ENCODE results near the gene RANBP1.

Gene RANBP1

GRCh38 chr22:20089226-20089976, 26.5 kb upstream of the RANBP1 start:
- DNase-seq: no peak

DNA sequence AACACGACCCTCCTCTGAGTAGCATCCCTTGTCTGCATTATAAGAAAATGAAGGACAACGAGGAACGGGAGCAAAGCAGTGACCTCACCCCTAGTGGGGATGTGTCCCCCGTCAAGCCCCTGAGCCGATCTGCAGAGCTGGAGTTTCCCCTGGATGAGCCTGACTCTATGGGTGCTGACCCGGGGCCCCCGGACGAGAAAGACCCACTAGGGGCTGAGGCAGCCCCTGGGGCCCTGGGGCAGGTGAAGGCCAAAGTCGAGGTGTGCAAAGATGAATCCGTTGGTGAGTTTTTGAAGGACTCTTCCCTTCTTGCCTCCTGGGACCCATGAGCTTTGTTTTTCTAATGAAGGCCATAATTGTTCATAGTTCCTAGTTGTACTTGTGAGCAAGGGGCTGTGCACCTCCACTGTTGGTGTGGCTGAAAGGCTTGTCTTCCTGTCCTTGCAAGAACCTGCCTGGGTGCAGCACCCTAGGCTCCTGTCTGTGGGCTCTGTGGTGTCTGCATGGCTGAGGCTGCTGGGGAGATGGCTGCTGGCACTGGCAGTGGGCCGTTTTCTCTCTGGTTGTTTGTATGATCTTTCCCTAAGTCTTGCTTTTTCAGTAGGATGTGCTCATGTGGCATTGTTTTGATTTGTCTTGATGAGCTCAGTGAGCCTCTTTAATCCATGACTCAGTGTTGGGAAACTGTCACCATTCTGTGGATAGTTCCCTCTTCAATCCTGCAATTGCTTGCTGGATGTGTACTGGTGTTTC, 25.8 kb upstream of the RANBP1 start:
- DNase-seq: no peak

GRCh38 chr22:20090730-20091240, 25.1 kb upstream of the RANBP1 start:
- no peak for DNase-seq

DNA sequence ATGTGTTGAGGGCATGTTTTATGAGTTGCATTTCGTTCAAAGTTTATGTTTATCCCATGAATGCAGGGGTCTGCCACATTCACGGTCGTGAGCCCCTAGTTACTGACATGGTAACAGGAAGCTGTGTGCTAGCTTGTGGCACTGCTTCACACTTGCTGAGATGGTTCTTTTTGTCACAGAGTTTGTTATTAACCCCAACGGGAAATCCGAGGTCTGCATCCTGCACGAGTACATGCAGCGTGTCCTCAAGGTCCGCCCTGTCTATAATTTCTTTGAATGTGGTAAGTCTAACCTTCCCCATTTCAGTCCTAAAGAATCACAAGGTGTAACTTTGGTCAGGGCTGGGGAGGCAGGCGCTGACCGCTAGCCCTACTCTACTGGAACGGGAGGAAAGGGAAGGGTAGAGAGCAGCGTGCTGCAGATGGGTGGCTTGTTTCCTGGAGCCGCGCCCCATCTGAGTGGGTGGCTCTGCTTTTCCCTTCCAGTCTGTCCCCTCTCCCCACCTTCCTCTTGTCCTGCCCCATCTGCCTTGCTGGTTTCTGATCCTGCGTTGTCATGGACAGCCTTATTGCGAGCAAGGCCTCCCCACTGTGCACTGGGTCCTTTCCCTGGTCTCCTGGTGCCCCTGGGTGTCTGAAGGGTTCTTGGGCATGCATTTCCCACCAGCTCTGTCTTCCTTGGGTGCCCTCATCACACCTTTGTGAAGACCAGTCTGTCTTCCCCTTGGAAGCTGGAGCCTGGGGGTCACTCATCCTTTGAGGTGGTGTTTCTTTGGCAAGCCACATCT, 24.0 kb upstream of the RANBP1 start:
- DNase-seq: no peak

- no peak for DNase-seq
Measured at GRCh38 chr22:20092477-20092854, 23.4 kb upstream of the RANBP1 start.

- DNase-seq: no peak
Measured at GRCh38 chr22:20093418-20094196, 22.3 kb upstream of the RANBP1 start.

DNA sequence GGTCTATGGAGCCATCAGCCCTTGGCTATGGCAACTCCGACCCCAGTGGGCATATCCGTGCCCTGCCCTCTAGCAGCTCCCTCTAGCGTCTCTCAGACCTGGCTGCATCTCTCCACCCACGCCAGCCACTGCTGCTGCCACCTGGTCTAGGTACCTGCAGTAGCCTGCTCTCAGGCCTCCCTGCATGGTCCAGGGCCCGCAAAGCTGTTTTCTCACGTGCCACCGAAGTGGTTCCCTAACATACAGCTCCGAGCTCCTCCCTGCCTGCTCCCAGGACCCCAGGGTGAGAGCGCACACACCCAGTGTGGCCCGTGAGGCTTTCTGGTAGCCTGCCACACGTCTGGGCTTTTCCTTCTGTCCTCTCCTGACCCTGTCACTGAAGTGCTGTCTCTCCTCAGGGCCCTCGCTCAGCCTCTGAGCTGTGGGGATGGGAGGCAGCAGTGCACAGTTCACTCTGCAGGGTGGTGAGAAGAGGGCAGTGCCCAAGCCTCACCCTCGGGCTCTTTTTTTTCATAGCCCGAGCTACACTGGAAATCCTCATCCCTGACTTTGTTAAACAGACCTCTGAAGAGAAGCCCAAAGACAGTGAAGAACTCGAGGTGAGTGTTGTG, 21.6 kb upstream of the RANBP1 start:
- no peak for DNase-seq

DNA sequence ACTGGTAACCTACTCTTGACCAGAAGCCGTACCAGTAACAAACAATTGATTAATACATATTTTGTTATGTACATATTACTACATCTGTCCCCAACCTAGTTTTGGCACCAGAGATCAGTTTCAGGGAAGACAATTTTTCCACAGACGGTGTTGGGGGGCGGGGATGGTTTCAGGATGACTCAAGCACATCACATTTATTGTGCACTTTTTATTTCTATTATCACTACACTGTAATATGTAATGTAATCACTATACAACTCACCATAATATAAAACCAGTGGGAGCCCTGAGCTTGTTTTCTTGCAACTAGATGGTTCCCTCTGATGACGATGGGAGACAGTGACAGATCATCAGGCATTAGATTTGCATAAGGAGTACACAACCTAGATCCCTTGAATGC, 20.4 kb upstream of the RANBP1 start:
- no peak for DNase-seq

- DNase-seq: no peak
Measured at GRCh38 chr22:20096574-20097420, 19.1 kb upstream of the RANBP1 start.

DNA sequence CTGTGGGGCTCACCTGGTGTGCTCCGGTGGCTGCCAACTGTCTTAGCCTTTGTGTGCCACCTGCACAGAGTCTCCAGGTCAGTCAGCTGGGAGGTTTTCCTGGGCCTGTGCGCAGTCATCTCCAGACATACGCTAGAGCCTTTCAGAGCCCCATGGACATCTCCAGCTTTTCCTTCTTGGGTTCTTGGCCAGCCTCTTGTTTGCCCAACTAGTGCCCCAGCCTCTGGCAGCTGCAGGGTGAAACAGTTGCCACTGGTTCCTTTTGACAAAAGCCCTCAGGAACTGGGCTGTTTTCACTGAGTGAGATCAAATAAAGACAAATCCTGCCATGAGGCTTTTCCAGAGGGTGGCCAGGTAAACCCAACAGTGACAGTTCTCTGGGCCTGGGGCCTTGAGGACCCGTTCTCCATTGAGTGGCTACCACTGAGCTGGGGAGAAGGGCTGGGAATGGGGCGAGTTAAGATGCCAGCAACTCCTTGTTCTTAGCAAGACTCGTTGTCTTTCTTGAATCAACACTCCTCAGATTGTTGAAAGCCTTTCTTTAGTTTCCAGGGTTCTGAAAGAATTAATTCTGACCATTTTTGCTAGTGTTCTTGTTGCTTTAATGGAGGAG, 16.7 kb upstream of the RANBP1 start:
- no peak for DNase-seq

GRCh38 chr22:20101638-20102037, 14.3 kb upstream of the RANBP1 start:
- no peak for DNase-seq

GRCh38 chr22:20102203-20102780, 13.6 kb upstream of the RANBP1 start:
- DNase-seq: no peak

- DNase-seq: no peak
Measured at GRCh38 chr22:20105456-20106204, 10.3 kb upstream of the RANBP1 start.

- DNase-seq: no peak
Measured at GRCh38 chr22:20106205-20106848, 9.6 kb upstream of the RANBP1 start.

- DNase-seq: no peak
Measured at GRCh38 chr22:20106849-20107237, 9.1 kb upstream of the RANBP1 start.

GRCh38 chr22:20107471-20107901, 8.4 kb upstream of the RANBP1 start:
- DNase-seq: no peak

DNA sequence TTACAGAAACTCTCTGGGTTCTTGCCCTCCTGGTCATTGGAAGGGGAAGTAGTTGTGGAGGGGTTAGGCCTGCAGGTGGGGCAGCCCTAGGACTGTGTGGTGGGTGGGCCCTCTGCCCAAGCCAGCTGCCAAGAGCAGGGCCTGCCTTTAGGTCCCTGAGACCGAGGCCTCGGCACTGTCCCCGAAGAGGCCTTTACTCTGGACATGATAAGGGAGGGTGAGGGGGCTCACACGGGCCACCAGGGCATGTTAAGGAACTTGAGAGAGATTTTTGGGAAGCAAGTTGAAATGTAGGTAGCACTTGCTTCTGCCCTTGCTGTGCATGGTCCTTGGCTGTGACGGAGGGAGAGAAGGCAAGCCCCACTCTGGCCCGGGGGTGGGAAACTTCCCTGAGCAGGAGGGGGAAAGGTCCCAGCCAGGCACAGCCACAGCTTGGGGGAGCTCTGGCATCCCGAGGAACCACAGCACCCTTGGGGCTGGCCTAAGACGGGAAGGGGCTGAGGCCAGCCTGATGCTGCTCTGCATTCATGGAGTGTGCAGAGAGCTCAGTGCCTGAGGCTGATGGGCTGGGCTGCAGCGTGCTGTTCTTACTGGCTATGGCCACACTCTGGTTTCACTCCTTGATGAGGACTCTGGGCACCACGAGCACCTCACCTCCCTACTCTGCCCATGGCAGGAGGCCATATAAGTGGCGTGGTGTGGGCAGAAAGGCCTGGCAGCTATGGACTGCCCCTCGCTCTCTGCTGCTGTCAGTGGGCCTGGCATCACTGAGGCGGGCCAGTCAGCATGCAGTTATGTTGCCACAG, 7.8 kb upstream of the RANBP1 start:
- no peak for DNase-seq

DNA sequence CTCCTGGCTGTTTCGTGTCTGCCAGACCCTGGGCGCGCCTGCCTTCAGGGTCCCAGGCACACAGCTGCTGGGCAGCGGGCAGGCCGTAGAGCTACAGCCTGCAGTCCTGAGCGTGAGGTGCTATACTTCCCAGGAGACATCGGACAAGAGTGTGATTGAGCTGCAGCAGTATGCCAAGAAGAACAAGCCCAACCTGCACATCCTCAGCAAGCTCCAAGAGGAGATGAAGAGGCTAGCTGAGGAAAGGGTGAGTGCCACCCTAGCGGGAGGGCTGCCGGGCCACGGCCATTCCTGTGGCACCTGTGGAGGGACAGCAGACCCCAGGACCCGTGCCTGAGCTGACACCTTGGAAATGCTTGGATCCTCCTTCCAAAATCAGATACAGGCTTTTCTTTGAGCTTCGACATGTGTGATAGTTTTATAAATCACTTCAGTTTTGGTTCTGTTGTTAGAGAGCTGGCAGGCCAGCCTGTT, 7.1 kb upstream of the RANBP1 start:
- no peak for DNase-seq

All from retina (tissue), 1 donor.